Suprapubic skin (tissue), 4 donors: Measurements from ENCODE around the gene UAP1. TPM values are rescaled to one million over a fixed set of nuclear protein-coding genes. Genes with fewer than 3 reads are reported as not detected.

Source experiments
- DNase-seq, 2 donors: peaks; one replicate each; pipeline ENCODE4 v3.0.0-alpha.2; 2019; ENCODE audit warnings: low spot score in 2 of 2
- H3K27ac ChIP-seq: fragments of 200-600 bp; sonication (generic); one replicate; pipeline ENCODE4 v1.5.1; 2019
- H3K27me3 ChIP-seq: fragments of 200-600 bp; sonication (generic); one replicate; pipeline ENCODE4 v1.5.1; 2019
- H3K36me3 ChIP-seq: fragments of 200-600 bp; sonication (generic); one replicate; pipeline ENCODE4 v1.5.1; 2019
- H3K4me1 ChIP-seq: fragments of 200-600 bp; sonication (generic); one replicate; pipeline ENCODE4 v1.5.1; 2019
- H3K4me3 ChIP-seq: fragments of 200-600 bp; sonication (generic); one replicate; pipeline ENCODE4 v1.5.1; 2019; ENCODE audit warnings: mild to moderate bottlenecking
- H3K9me3 ChIP-seq: fragments of 200-600 bp; sonication (generic); one replicate; pipeline ENCODE4 v1.5.1; 2019
- EP300 ChIP-seq: sonication (generic); formaldehyde crosslinking; IDR thresholded peaks from one replicate; pipeline ENCODE4 v1.6.1; 2017; ENCODE audit warnings: antibody characterized with exemption
- POLR2A ChIP-seq, 2 donors: fragments of 450-650 bp; IDR thresholded peaks; one replicate each; pipeline ENCODE4 v1.6.1; 2017; ENCODE audit warnings: antibody characterized with exemption in 2 of 2, mild to moderate bottlenecking in 2 of 2, moderate library complexity in 2 of 2
- POLR2AphosphoS5 ChIP-seq, 3 donors: sonication (generic); formaldehyde crosslinking; IDR thresholded peaks; one replicate each; pipeline ENCODE4 v1.6.1; 2017; ENCODE audit warnings: antibody characterized with exemption in 3 of 3
- WGBS: methylation state at CpG from one replicate; pipeline ENCODE4 v1.1.5; 2018; 5-methylcytosine and 5-hydroxymethylcytosine counted together
- total RNA-seq, 4 donors: library from RNA; depleted of rRNA; stranded (reverse); fragments of >200 nt; gene quantifications; one replicate each; pipeline ENCODE4 v1.1.0, GENCODE V29; 2016
- TF ChIP-seq, protein P1 (sequence below), 2 donors: fragments of 200-600 bp in 1 of 2; fragments of 450-650 bp in 1 of 2; sonication (generic) in 1 of 2; IDR thresholded peaks; one replicate each; pipeline ENCODE4 v1.5.1; 2016 to 2019; ENCODE audit warnings: antibody characterized with exemption in 2 of 2, mild to moderate bottlenecking in 1 of 2, moderate library complexity in 1 of 2

UAP1 gene
- total RNA-seq, 4 donors from 2014 or later: 27.0 to 65.7 (median 47.9) TPM

DNA sequence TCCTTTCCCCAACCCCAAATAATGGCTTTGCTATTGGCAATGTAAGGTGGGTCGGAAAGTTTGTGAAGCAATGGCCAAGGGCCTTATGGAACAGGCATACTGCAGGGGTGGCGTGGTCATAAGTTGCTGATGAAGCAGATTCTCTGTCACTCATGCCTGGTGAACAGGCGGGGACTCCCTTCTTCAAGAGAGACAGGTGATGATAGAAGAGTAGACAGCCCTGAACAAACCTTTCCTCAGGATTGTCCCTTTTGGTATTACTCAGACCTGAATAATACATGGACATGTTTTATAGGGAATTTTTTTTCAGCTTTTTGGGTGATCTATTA, 83.4 kb downstream of the UAP1 start:
- Histone ChIP-seq H3K4me3 (no peak overlapping the region), H3K9me3 (no peaks in the 10 kb centered on the region), H3K27ac (no peak overlapping the region), H3K27me3 (no peaks in the 10 kb centered on the region), H3K4me1 (no peaks in the 10 kb centered on the region), H3K36me3 (no peaks in the 10 kb centered on the region)
- no peak for DNase-seq
- 98% methylated on average over 3 of the region's 3 CpGs for WGBS
- TF ChIP-seq EP300 (no peak), POLR2AphosphoS5 (IDR thresholded peaks at IDR 0.05) (no peak), POLR2A (IDR thresholded peaks at IDR 0.05) (no peak)
- TF ChIP-seq, protein P1, sequence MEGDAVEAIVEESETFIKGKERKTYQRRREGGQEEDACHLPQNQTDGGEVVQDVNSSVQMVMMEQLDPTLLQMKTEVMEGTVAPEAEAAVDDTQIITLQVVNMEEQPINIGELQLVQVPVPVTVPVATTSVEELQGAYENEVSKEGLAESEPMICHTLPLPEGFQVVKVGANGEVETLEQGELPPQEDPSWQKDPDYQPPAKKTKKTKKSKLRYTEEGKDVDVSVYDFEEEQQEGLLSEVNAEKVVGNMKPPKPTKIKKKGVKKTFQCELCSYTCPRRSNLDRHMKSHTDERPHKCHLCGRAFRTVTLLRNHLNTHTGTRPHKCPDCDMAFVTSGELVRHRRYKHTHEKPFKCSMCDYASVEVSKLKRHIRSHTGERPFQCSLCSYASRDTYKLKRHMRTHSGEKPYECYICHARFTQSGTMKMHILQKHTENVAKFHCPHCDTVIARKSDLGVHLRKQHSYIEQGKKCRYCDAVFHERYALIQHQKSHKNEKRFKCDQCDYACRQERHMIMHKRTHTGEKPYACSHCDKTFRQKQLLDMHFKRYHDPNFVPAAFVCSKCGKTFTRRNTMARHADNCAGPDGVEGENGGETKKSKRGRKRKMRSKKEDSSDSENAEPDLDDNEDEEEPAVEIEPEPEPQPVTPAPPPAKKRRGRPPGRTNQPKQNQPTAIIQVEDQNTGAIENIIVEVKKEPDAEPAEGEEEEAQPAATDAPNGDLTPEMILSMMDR (IDR thresholded peaks at IDR 0.05): no peak

DNA sequence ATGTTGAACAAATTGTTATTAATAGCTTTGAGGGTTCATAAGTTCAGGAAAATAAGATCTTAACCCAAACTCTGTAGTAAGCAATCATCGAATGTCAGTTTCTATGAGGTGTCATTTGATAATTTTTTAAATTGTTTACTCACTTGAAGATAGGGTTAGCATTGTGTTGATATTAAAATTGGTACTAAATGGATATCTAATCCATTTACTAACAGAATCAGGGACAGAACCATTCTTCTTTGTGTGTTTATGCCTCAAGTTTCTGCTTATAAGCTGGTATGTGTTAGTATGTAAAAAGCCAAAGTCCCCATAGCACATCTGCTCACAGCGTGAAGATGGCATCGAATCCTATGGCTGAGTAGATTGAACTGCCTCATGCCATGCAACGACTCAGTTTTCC, 84.1 kb downstream of the UAP1 start:
- Histone ChIP-seq H3K9me3 (no peaks in the 10 kb centered on the region), H3K27me3 (no peaks in the 10 kb centered on the region), H3K27ac (no peak overlapping the region), H3K36me3 (no peaks in the 10 kb centered on the region), H3K4me1 (no peaks in the 10 kb centered on the region), H3K4me3 (no peak overlapping the region)
- DNase-seq: no peak
- WGBS: 84% methylated on average over 4 of the region's 4 CpGs
- TF ChIP-seq POLR2A (IDR thresholded peaks at IDR 0.05) (no peak), EP300 (no peak), POLR2AphosphoS5 (IDR thresholded peaks at IDR 0.05) (no peak)
- TF ChIP-seq, protein P1 (IDR thresholded peaks at IDR 0.05): no peak

DNA sequence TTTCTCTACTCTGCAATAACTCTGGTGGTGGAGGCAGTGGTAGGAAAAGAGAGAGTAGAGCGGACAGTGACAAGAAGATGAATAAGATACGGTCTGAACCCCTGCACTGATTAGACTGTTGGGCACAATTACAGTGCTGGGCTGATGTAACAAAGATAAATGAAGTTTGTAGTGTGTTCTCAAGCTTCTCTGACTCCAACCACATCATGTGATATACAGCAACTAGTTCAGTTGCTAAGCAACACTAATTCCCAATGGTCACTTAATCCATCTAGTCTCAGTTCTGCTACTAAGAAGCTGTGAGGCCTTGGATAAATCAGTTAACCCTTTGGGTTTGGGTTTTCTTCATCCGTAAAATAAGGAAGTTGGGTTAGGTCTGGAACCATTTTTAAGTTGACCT, 88.1 kb downstream of the UAP1 start:
- Histone ChIP-seq H3K36me3 (no peaks in the 10 kb centered on the region), H3K9me3 (no peaks in the 10 kb centered on the region), H3K4me1 (no peaks in the 10 kb centered on the region), H3K4me3 (no peak overlapping the region), H3K27me3 (no peaks in the 10 kb centered on the region), H3K27ac (no peak overlapping the region)
- no peak for TF ChIP-seq POLR2A (IDR thresholded peaks at IDR 0.05)
- no peak for TF ChIP-seq POLR2AphosphoS5 (IDR thresholded peaks at IDR 0.05)
- TF ChIP-seq EP300: no peak
- TF ChIP-seq, protein P1 (IDR thresholded peaks at IDR 0.05): no peak
- 81% methylated on average over 3 of the region's 3 CpGs for WGBS
- no peak for DNase-seq

Other genes with a start within 250 kb of the UAP1 start
- gene SPATA46, start 184.9 kb upstream of the UAP1 start, total RNA-seq: not detected
- 10 to 100 TPM in 2 of 4 donors, 1 to 10 TPM in 2; 3.1 to 14.0 (median 8.9) TPM for gene C1orf226, start 180.0 kb upstream of the UAP1 start, total RNA-seq
- not detected for gene SH2D1B, start 149.6 kb upstream of the UAP1 start, total RNA-seq
- 10 to 100 TPM; 23.6 to 39.0 (median 31.9) TPM for gene UHMK1, start 63.9 kb upstream of the UAP1 start, total RNA-seq
- 10 to 100 TPM in 2 of 4 donors, 1 to 10 TPM in 2; 7.7 to 50.2 (median 13.8) TPM for gene DDR2, start 70.7 kb downstream of the UAP1 start, total RNA-seq
- gene HSD17B7, start 229.0 kb downstream of the UAP1 start, total RNA-seq: 10 to 100 TPM; 18.4 to 43.0 (median 20.3) TPM